Loucy (cell line): ENCODE data around the gene SNIP1.

Experiments
- CTCF ChIP-seq: fragments of 200-600 bp; sonication (generic); conservative IDR thresholded peaks from 2 replicates; pipeline ENCODE4 v1.5.1; 2014; ENCODE audit warnings: mild to moderate bottlenecking, antibody characterized with exemption, low read length
- EZH2phosphoT487 ChIP-seq: fragments of 200-600 bp; IDR thresholded peaks from 2 replicates; pipeline ENCODE4 v1.6.1; 2018; ENCODE audit warnings: antibody characterized with exemption, mild to moderate bottlenecking, moderate library complexity, borderline replicate concordance

GRCh38 chr1:37588939-37589338, 34.8 kb upstream of the SNIP1 start:
- TF ChIP-seq CTCF, result no peak
- TF ChIP-seq EZH2phosphoT487, result no peak
